ENCODE results near the gene MEGF6. TPM values are rescaled to one million over a fixed set of nuclear protein-coding genes. Genes with fewer than 3 reads are reported as not detected.

The MEGF6 gene
- total and polyA plus RNA-seq, 2 donors (not counting 3 experiments of a cell fraction or from before 2014, with no cell fraction given), result 22.5 to 63.7 TPM

- H3K9me1 ChIP-seq (replicated peaks; ENCODE audit: control insufficient read depth, extremely low read depth, insufficient read depth, low read length), result no peaks in the 10 kb centered on the region
- no peak overlapping the region for H3K9ac ChIP-seq (replicated peaks; ENCODE audit: extremely low read depth, insufficient read depth, low read length)
- CTCF ChIA-PET, result interaction anchor here (1.2 kb wide), 1 partner anchor 83 kb away, joined by 4 read pairs; no protein-coding TSS in a partner anchor
- TF ChIP-seq GATA2 (IDR thresholded peaks at IDR 0.05; ENCODE audit: insufficient read depth, insufficient read length, low read depth, low read length), result no peak
- no peak for TF ChIP-seq EZH2 (IDR thresholded peaks at IDR 0.05; ENCODE audit: borderline replicate concordance, low read depth, low read length, severe bottlenecking)
- TF ChIP-seq MYC (IDR thresholded peaks at IDR 0.05; ENCODE audit: low read depth, low read length), result no peak
- no peak for TF ChIP-seq FOS (IDR thresholded peaks at IDR 0.05; ENCODE audit: borderline replicate concordance, insufficient read depth, low read length)
- no peak for TF ChIP-seq POLR2AphosphoS5 (IDR thresholded peaks at IDR 0.05; ENCODE audit: insufficient read depth, low read depth, low read length)
- no peak for TF ChIP-seq CTCF (IDR thresholded peaks at IDR 0.05; ENCODE audit: extremely low read depth in 1 of 2, insufficient read depth in 1 of 2, low read depth in 1 of 2, low read length in 2 of 2)
- TF ChIP-seq MAX (IDR thresholded peaks at IDR 0.05; ENCODE audit: insufficient read depth, insufficient read length), result no peak
- TF ChIP-seq POLR2A (IDR thresholded peaks at IDR 0.05; ENCODE audit: low read depth, low read length), result no peak
- no peak for TF ChIP-seq JUN (IDR thresholded peaks at IDR 0.05; ENCODE audit: borderline replicate concordance, insufficient read depth, insufficient read length, low read depth)
- H3K4me2 ChIP-seq (ENCODE audit: insufficient read depth, low read length), result no peak overlapping the region
- dilution Hi-C loops (cut with MboI; ENCODE audit: extremely low pct_ligation_motif_present, low sequenced_read_pairs), result no loop called here
- DNase-seq (ENCODE audit: low read depth, low spot score), result no peak
- FAIRE-seq, result no peak
- intact Hi-C loops (cut with micrococcal nuclease), result no loop called here
- H3K9me3 ChIP-seq (replicated peaks; ENCODE audit: control insufficient read depth, insufficient read depth, low read length), result no peaks in the 10 kb centered on the region
- H4K20me1 ChIP-seq (replicated peaks; ENCODE audit: control insufficient read depth, extremely low read depth, insufficient read depth, low read length), result no peaks in the 10 kb centered on the region
- BruUV-seq (replicated peaks), result no TSS peak
- POLR2A ChIA-PET, result no interaction called here
- no peak overlapping the region for H2AFZ ChIP-seq (ENCODE audit: low read depth, low read length)
- no peak overlapping the region for H3K27ac ChIP-seq (ENCODE audit: insufficient read depth, low read depth, low read length)
- no peaks in the 10 kb centered on the region for H3K79me2 ChIP-seq (ENCODE audit: control insufficient read depth, insufficient read depth, low read length)
- H3K4me3 ChIP-seq (replicated peaks in 1 of 3; ENCODE audit: insufficient read depth in 1 of 3, low read depth in 1 of 3, low read length in 3 of 3), result no peak overlapping the region
- H3K36me3 ChIP-seq (ENCODE audit: control insufficient read depth in 2 of 2, extremely low read depth in 1 of 2, insufficient read depth in 2 of 2, low read length in 2 of 2), result peaks cover 0 to 13% of the 10 kb centered on the region in 2 experiments
- no peaks in the 10 kb centered on the region for H3K27me3 ChIP-seq (ENCODE audit: control insufficient read depth in 2 of 2, insufficient read depth in 2 of 2, low read length in 2 of 2)
- H3K4me1 ChIP-seq (ENCODE audit: control insufficient read depth, extremely low read depth, insufficient read depth, low read length), result no peaks in the 10 kb centered on the region
Observed at GRCh38 chr1:3641046-3641760, 29.9 kb upstream of the MEGF6 start.

All from endothelial cell of umbilical vein (primary cell).